SU-DHL-6 (cell line): ENCODE measurements around the gene SARDH.

ENCODE experiments used
- CTCF ChIP-seq: fragments of 200-600 bp; sonication (generic); IDR thresholded peaks from one replicate; pipeline ENCODE4 v1.5.1; 2017; ENCODE audit warnings: antibody characterized with exemption, mild to moderate bottlenecking, low read length, moderate library complexity; ENCODE audit not compliant: insufficient read depth, poor library complexity, severe bottlenecking
- EZH2phosphoT487 ChIP-seq: fragments of 200-600 bp; sonication (generic), shearing (Covaris generic); conservative IDR thresholded peaks from 2 replicates; pipeline ENCODE4 v1.6.1; 2018; ENCODE audit warnings: mild to moderate bottlenecking, antibody characterized with exemption, low read length, moderate library complexity, mixed read lengths

- TF ChIP-seq CTCF (no peak), EZH2phosphoT487 (no peak)
These were observed 31.7 kb downstream of the SARDH start for GRCh38 chr9:133706307-133707050.
